Astrocyte (in vitro differentiated cells and primary cell): ENCODE data around the gene OSBPL3. TPM values are rescaled to one million over a fixed set of nuclear protein-coding genes. Genes with fewer than 3 reads are reported as not detected.

Experiments used
- DNase-seq: peaks from one replicate; pipeline ENCODE4 v3.0.0-alpha.2; 2010; ENCODE audit warnings: low read depth
- FAIRE-seq: peaks from 2 replicates; lab custom pipeline; 2011; peaks lifted over from hg19 to GRCh38; lab: Jason Lieb, UNC
- H2AFZ ChIP-seq: 2 replicates; pipeline ENCODE4 v1.6.0; 2012; ENCODE audit warnings: low read depth, low read length, inconsistent platforms
- H3K27ac ChIP-seq: 2 replicates; pipeline ENCODE4 v1.5.1; 2011; ENCODE audit warnings: low read depth, low read length, inconsistent platforms
- H3K27me3 ChIP-seq: 2 replicates; pipeline ENCODE4 v1.6.0; 2011; ENCODE audit warnings: low read length, inconsistent platforms; ENCODE audit not compliant: insufficient read depth
- H3K36me3 ChIP-seq: 2 replicates; pipeline ENCODE4 v1.5.1; 2011; ENCODE audit warnings: low read length, inconsistent platforms; ENCODE audit not compliant: insufficient read depth
- H3K4me1 ChIP-seq: 2 replicates; pipeline ENCODE4 v1.5.1; 2011; ENCODE audit warnings: low read length, inconsistent platforms; ENCODE audit not compliant: insufficient read depth
- H3K4me2 ChIP-seq: 2 replicates; pipeline ENCODE4 v1.6.0; 2012; ENCODE audit warnings: low read length, inconsistent platforms
- H3K4me3 ChIP-seq: 2 replicates; pipeline ENCODE4 v1.5.1; 2011; ENCODE audit warnings: low read depth, mild to moderate bottlenecking, low read length, inconsistent platforms; ENCODE audit not compliant: insufficient read depth
- H3K79me2 ChIP-seq: 2 replicates; pipeline ENCODE4 v1.6.0; 2012; ENCODE audit warnings: mild to moderate bottlenecking, low read length, inconsistent platforms; ENCODE audit not compliant: insufficient read depth
- H3K9ac ChIP-seq: 2 replicates; pipeline ENCODE4 v1.6.0; 2012; ENCODE audit warnings: mild to moderate bottlenecking, low read length, inconsistent platforms
- H3K9me3 ChIP-seq: 2 replicates; pipeline ENCODE4 v1.5.1; 2012; ENCODE audit warnings: low read depth, mild to moderate bottlenecking, low read length, inconsistent platforms; ENCODE audit not compliant: insufficient read depth
- H4K20me1 ChIP-seq: 2 replicates; pipeline ENCODE4 v1.6.0; 2012; ENCODE audit warnings: low read length, inconsistent platforms; ENCODE audit not compliant: insufficient read depth
- H3K27ac Mint-ChIP-seq: one replicate; pipeline ENCODE4 v1.8.0; 2021; ENCODE audit warnings: mild to moderate bottlenecking, mixed read lengths; ENCODE audit not compliant: unreplicated experiment
- H3K27me3 Mint-ChIP-seq: one replicate; pipeline ENCODE4 v1.8.0; 2021; ENCODE audit warnings: low read depth, mixed read lengths; ENCODE audit not compliant: unreplicated experiment
- H3K36me3 Mint-ChIP-seq: one replicate; pipeline ENCODE4 v1.8.0; 2021; ENCODE audit warnings: low read depth, mixed read lengths; ENCODE audit not compliant: unreplicated experiment
- H3K4me1 Mint-ChIP-seq: one replicate; pipeline ENCODE4 v1.8.0; 2021; ENCODE audit warnings: low read depth, mixed read lengths; ENCODE audit not compliant: unreplicated experiment
- H3K4me3 Mint-ChIP-seq: one replicate; pipeline ENCODE4 v1.8.0; 2021; ENCODE audit warnings: mild to moderate bottlenecking, moderate library complexity, mixed read lengths; ENCODE audit not compliant: unreplicated experiment
- H3K9me3 Mint-ChIP-seq: one replicate; pipeline ENCODE4 v1.8.0; 2021; ENCODE audit warnings: mild to moderate bottlenecking, mixed read lengths; ENCODE audit not compliant: unreplicated experiment
- EZH2 ChIP-seq: IDR thresholded peaks from 2 replicates; pipeline ENCODE4 v1.6.1; 2012; ENCODE audit warnings: mild to moderate bottlenecking, low read length, inconsistent platforms; ENCODE audit not compliant: insufficient read depth
- total RNA-seq: library from RNA; stranded (reverse); gene quantifications from 2 replicates; pipeline ENCODE4 v1.2.1, GENCODE V29; 2021
- TF ChIP-seq, protein P1 (sequence below): IDR thresholded peaks from 2 replicates; pipeline ENCODE4 v1.5.1; 2011; ENCODE audit warnings: low read depth, mild to moderate bottlenecking, inconsistent platforms, low read length, moderate library complexity; ENCODE audit not compliant: insufficient read depth

Gene OSBPL3
- total RNA-seq, 1 donor from 2014 or later = 62.9 TPM

- peaks cover 8% of the 10 kb centered on the region for H3K79me2 ChIP-seq
- Mint-ChIP-seq H3K27ac (peak overlapping the region; percentile 35), H3K27me3 (no peaks in the 10 kb centered on the region), H3K4me1 (peaks cover 34% of the 10 kb centered on the region), H3K9me3 (no peaks in the 10 kb centered on the region), H3K4me3 (no peak overlapping the region), H3K36me3 (peaks cover 11% of the 10 kb centered on the region)
- DNase-seq (peak; percentile 81), FAIRE-seq (no peak)
- H3K4me2 ChIP-seq = peak overlapping the region; percentile 36
- no peak overlapping the region for H3K9ac ChIP-seq
- H3K9me3 ChIP-seq = no peaks in the 10 kb centered on the region
- H3K27ac ChIP-seq = peak overlapping the region; percentile 40
- TF ChIP-seq EZH2 = no peak
- TF ChIP-seq, protein P1, sequence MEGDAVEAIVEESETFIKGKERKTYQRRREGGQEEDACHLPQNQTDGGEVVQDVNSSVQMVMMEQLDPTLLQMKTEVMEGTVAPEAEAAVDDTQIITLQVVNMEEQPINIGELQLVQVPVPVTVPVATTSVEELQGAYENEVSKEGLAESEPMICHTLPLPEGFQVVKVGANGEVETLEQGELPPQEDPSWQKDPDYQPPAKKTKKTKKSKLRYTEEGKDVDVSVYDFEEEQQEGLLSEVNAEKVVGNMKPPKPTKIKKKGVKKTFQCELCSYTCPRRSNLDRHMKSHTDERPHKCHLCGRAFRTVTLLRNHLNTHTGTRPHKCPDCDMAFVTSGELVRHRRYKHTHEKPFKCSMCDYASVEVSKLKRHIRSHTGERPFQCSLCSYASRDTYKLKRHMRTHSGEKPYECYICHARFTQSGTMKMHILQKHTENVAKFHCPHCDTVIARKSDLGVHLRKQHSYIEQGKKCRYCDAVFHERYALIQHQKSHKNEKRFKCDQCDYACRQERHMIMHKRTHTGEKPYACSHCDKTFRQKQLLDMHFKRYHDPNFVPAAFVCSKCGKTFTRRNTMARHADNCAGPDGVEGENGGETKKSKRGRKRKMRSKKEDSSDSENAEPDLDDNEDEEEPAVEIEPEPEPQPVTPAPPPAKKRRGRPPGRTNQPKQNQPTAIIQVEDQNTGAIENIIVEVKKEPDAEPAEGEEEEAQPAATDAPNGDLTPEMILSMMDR = no peak
- H3K36me3 ChIP-seq = no peaks in the 10 kb centered on the region
- no peaks in the 10 kb centered on the region for H3K27me3 ChIP-seq
- H2AFZ ChIP-seq = no peak overlapping the region
- no peak overlapping the region for H3K4me3 ChIP-seq
- H3K4me1 ChIP-seq = peaks cover 20% of the 10 kb centered on the region
- H4K20me1 ChIP-seq = peaks cover 6% of the 10 kb centered on the region
Observed at GRCh38 chr7:24882989-24883621, 96.9 kb downstream of the OSBPL3 start.

DNA sequence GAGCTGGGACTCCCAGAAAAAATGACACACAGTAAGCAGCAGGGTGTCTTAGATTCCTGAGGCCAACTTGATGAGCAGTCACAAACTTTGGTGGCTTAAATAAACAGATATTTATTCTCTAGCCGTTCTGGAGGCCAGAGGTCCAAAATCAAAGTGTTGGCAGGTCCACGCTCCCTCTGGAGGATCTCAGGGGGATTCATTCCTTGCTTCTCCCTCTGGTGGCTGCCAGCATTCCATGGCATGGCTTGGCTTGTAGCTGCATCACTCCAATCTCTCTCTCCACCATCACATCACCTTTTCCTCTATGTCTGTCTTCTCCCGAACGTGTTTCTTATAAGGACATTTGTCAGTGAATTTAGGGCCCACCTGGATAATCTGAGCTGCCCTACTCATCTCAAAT, 98.4 kb downstream of the OSBPL3 start:
- Histone ChIP-seq H3K27me3 (no peaks in the 10 kb centered on the region), H3K9me3 (no peaks in the 10 kb centered on the region), H3K4me1 (peaks cover 26% of the 10 kb centered on the region), H3K4me3 (no peak overlapping the region), H4K20me1 (peaks cover 14% of the 10 kb centered on the region), H3K4me2 (no peak overlapping the region), H3K36me3 (no peaks in the 10 kb centered on the region), H3K27ac (no peak overlapping the region), H3K79me2 (peaks cover 3% of the 10 kb centered on the region), H2AFZ (no peak overlapping the region), H3K9ac (no peak overlapping the region)
- DNase-seq (no peak), FAIRE-seq (no peak)
- H3K27ac Mint-ChIP-seq = no peak overlapping the region
- TF ChIP-seq, protein P1 = peak; percentile 15
- TF ChIP-seq EZH2 = no peak
- no peaks in the 10 kb centered on the region for H3K9me3 Mint-ChIP-seq
- no peak overlapping the region for H3K4me3 Mint-ChIP-seq
- peaks cover 9% of the 10 kb centered on the region for H3K36me3 Mint-ChIP-seq
- no peaks in the 10 kb centered on the region for H3K27me3 Mint-ChIP-seq
- peaks cover 41% of the 10 kb centered on the region for H3K4me1 Mint-ChIP-seq

- Mint-ChIP-seq H3K4me3 (no peak overlapping the region), H3K36me3 (peaks cover 9% of the 10 kb centered on the region), H3K27ac (no peak overlapping the region), H3K4me1 (peaks cover 44% of the 10 kb centered on the region), H3K27me3 (no peaks in the 10 kb centered on the region), H3K9me3 (no peaks in the 10 kb centered on the region)
- Histone ChIP-seq H2AFZ (no peak overlapping the region), H3K27me3 (no peaks in the 10 kb centered on the region), H3K79me2 (no peaks in the 10 kb centered on the region), H4K20me1 (peaks cover 14% of the 10 kb centered on the region), H3K36me3 (no peaks in the 10 kb centered on the region), H3K9ac (no peak overlapping the region), H3K4me1 (peaks cover 26% of the 10 kb centered on the region), H3K27ac (no peak overlapping the region), H3K4me3 (no peak overlapping the region), H3K9me3 (no peaks in the 10 kb centered on the region), H3K4me2 (no peak overlapping the region)
- TF ChIP-seq, protein P1 = no peak
- no peak for TF ChIP-seq EZH2
- no peak for FAIRE-seq
- no peak for DNase-seq
Observed at GRCh38 chr7:24880886-24881285, 99.1 kb downstream of the OSBPL3 start.
